Left forelimb (tissue), 1 donor: ENCODE data around the gene DAPK2.

Experiments used
- DNase-seq: peaks from one replicate; pipeline ENCODE4 v3.0.0-alpha.2; 2018; ENCODE audit warnings: low spot score

Gene DAPK2

GRCh38 chr15:63998489-63998888, 47.8 kb downstream of the DAPK2 start:
- DNase-seq = no peak

GRCh38 chr15:63997715-63998442, 48.4 kb downstream of the DAPK2 start:
- DNase-seq = no peak

- DNase-seq = no peak
Measured at GRCh38 chr15:63996794-63997357, 49.4 kb downstream of the DAPK2 start.

GRCh38 chr15:63995789-63996188, 50.5 kb downstream of the DAPK2 start:
- no peak for DNase-seq

- no peak for DNase-seq
Measured at GRCh38 chr15:63994073-63994600, 52.1 kb downstream of the DAPK2 start.

GRCh38 chr15:63992300-63992699, 54.0 kb downstream of the DAPK2 start:
- no peak for DNase-seq

GRCh38 chr15:63991706-63992105, 54.6 kb downstream of the DAPK2 start:
- no peak for DNase-seq

GRCh38 chr15:63990454-63990853, 55.8 kb downstream of the DAPK2 start:
- DNase-seq = no peak

- DNase-seq = no peak
Measured at GRCh38 chr15:63987796-63988378, 58.4 kb downstream of the DAPK2 start.

- DNase-seq = no peak
Measured at GRCh38 chr15:63986751-63987341, 59.4 kb downstream of the DAPK2 start.

- DNase-seq = no peak
Measured at GRCh38 chr15:63986185-63986680, 60.1 kb downstream of the DAPK2 start.

GRCh38 chr15:63985221-63986184, 60.8 kb downstream of the DAPK2 start:
- DNase-seq = no peak

GRCh38 chr15:63984331-63984730, 62.0 kb downstream of the DAPK2 start:
- DNase-seq = no peak

- DNase-seq = no peak
Measured at GRCh38 chr15:63983061-63983711, 63.1 kb downstream of the DAPK2 start.

- DNase-seq = no peak
Measured at GRCh38 chr15:63982381-63982854, 63.9 kb downstream of the DAPK2 start.

- no peak for DNase-seq
Measured at GRCh38 chr15:63981596-63982320, 64.5 kb downstream of the DAPK2 start.

GRCh38 chr15:63979262-63979793, 67.0 kb downstream of the DAPK2 start:
- DNase-seq = no peak

- DNase-seq = no peak
Measured at GRCh38 chr15:63978511-63979261, 67.6 kb downstream of the DAPK2 start.

- DNase-seq = no peak
Measured at GRCh38 chr15:63977119-63977518, 69.2 kb downstream of the DAPK2 start.
